ENCODE measurements around the gene C22orf23.

- TF ChIP-seq CTCF (optimal IDR thresholded peaks at IDR 0.05 in 1 of 3, IDR thresholded peaks at IDR 0.05 in 1 of 3, conservative IDR thresholded peaks at IDR 0.05 in 1 of 3; ENCODE audit: extremely low read depth in 1 of 3, insufficient read depth in 2 of 3, low read length in 3 of 3) (no peak), EZH2 (IDR thresholded peaks at IDR 0.05; ENCODE audit: low read length) (no peak)
Observed at GRCh38 chr22:37909766-37910165, 43.6 kb downstream of the C22orf23 start.
